GM15510 (cell line): ENCODE data around the gene CLBA1.

Source experiments
- POLR2A ChIP-seq: IDR thresholded peaks from 3 replicates; pipeline ENCODE4 v1.6.1; 2011; ENCODE audit warnings: borderline replicate concordance; ENCODE audit not compliant: insufficient read length; ENCODE audit errors: extremely low read depth

Gene CLBA1

DNA sequence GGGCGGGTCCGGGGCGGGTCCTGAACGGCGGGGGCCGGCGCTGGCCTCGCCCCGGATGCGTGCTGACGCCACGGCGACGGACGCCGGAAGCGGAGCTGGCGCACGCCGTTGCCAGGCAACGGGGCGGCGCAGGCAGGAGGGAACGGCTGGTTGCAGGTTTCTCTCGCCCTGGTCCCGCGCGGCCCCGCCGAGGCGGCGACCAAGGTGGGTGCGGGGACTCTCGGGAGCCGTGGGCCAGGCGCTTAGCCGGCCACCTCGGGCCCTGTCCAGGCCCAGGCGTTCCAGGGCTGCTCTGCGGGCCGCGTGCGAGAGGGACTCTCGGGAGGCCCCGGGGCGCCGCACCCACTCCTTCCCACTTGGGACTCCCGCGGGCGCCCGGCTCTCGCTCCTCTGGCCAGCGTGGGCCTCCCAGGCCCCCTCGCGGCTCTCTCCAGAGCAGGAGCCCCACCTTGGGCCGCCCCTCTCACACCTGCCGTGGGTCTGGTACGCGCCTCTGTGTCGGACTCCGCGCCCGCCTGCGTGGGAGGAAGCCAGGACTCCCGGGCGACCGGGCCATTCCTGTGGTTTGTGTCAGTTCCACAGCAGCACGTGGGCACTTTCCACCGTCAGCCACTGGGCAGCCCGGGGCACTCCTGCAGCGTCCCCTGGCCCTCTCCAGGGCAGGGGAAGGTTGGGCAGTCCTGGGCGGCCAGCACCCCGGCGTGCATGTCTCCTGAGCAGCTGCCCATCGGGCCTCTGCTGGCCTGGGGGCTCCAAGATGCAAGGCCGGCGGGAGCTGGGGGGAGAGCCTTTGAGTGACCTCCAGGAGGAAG lies at the start of gene CLBA1:
Gene CLBA1, plus strand, starts transcription at position 114 of the 812 bp plus-strand sequence. Its CDS starts 644 bp downstream, at position 758.
- TF ChIP-seq POLR2A = peak; percentile 16

DNA sequence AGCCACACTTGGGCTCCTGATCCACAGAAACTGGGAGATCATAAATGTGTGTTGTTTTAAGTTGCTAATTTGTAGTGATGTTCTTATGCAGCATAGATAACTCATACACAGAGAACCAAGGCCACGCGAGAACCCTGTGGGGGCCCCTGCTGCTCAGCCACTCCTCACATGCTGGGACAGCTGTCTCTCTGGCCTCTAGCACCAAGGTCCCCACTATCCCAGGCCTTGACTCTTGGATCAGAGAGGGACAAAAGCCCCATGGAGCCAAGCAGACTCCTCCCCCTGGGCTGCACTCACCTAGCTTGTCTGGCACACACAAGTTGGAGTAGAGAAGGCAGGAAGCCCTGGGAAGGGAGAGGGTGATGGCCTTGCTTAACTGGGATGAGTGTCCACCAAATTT lies 49.6 kb upstream of the CLBA1 start:
- TF ChIP-seq POLR2A = no peak

DNA sequence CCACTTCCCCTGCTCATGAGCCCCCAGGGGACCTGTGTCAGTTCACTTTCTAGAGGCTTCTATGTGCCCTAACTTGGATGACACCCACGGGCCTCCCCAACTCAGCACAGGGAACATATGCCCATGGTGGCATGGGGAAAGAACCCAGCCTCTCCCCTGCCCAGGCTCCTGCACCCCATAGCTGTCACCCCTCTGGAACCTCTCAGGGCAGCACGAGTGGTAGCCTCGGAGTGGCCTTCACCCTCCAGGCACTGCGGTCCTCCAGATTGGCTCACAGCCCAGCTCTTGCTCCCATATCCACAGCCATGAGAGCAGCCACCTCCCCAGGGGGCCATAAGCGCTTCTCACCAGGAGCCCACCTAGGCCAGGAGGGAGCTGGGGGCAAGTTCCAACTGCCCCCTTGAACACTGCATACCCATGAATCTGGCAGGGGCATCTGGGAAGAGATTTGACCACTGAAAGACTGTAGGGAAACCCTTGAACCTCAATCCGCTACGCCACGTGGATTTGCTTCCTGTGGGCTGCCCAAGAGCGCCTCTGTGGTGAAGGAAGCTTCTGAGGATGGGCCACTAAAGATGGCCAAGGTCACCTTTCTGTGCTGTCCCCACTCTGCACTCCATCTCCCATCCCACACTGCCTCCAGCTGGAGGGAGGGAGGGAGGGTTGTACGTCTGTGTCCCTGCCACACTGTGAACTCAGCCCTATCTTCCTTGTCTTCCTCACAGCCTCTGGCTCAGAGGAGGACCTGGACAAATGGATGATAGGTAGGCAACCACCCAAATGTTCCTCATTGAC lies 49.0 kb upstream of the CLBA1 start:
- no peak for TF ChIP-seq POLR2A

DNA sequence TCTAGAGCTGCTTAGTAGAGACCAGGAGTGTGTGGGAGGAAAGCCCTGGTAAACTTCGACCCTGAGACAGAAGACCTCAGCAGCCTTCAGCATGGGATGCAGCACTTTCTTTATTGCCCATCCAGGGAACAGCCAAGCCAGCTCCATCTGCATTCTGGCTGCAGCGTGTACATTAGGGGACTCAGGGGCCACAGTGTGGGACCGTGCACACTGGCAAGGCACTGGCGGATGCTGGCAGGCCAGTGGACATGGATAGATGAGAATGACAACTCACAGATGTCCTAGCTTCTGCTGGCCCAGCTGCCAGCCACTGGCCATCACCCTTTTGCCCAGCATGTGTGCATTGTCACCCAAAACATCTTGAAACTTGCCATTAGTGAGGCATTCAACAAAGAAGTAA lies 48.4 kb upstream of the CLBA1 start:
- TF ChIP-seq POLR2A = no peak

DNA sequence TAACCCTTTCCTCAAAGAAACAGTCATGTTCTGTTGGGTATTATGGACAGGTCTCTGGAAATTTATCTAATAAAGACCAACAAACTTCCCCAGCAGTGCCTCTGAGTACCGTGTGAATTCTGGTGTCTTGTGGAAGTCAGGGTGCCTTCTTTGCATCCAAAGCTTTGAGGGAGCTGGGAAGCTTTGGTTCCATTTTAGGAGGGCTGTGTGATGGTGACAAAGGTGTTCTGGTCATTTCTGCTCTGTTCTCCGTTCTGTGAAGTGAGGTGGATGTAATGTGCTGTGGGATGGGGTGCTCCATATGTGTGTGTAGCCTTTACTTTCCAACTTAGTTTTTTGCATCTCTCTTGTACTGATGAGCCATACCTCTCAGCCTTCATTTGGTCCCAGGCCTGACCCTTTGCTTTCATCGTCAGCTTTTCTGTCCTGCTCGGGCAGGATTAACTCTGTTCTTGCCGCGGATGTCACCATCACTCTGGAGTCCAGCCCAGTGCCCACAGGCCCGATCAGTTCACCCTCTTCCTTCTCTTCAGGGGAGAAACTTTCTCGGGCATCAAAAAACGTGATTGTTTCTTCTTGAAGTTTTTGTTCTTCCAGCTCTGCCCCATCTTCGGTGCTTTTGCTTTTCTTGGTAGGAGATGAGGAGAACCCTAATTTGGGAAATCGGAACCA lies 47.8 kb upstream of the CLBA1 start:
- TF ChIP-seq POLR2A = no peak

DNA sequence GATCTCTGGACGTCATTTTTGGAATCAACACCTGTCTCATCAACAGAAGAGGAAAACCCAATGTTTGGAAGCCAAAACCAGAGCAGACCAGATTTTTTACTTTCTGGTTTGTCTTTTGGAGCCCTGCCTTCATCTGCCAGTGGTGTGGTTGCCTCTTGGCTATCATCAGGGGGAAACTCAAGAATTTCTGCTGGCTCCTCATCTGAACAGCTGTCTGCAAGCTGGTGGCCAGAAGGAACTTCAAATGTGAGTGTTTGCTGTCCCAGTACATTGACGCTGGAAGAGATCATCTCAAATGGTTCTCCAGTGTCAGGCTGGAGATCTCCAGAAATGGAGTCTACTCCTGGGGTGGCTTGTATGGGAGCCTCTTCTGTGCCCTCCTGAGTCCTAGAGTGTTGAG lies 47.2 kb upstream of the CLBA1 start:
- TF ChIP-seq POLR2A = no peak

DNA sequence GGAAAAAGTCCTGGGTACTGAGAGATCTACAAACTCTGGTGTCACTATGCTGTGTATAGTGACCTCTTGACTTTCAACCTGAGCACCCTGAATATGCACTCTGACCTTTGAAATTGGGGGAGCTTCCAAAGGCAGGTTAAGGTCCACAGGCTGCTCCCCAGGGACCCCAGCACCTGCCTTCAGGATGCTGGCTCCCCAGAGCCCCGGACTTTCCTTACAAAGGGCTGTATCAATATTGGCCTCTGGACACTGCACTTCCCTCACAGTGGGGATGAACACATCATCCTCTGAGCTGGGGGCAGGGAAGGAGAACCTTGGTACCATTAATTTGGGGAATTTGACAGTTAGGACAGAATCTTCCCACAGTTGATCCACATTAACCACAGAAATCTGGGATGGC lies 46.6 kb upstream of the CLBA1 start:
- TF ChIP-seq POLR2A = no peak

DNA sequence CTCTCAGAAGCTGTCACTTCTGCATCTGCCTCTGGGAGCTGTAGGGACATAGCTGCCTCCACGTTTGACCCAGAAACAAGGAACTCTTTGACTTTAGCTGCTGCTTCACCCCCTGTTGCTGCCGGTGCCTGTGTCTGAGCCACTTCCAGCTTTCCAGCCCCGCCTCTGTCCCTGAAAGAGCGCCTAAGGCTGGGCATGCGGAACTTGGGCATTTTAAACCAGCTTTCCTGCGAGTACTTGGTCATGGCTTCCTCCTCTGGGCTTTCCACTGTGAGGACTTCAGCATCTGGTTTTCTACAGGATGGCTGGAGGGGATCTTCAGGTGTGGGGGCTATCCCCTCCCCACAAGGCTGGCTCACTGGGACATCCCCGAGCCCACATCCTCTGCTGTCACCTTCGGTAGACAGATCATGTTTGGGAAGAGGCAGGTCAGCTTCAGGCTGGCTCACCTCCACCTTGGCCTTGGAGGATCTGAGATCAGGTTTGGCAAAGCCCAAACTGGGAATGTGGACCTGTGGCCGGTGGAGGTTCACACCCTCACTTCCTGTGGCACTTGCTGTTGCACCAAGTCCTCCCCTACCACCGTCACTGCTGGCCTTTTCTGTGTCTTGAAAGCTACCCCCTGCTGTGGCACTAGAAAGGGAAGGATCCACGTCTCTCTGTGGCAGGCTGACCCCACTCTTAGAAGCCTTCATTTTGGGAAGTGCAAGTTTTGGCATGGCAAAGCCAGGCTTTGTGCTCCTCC lies 45.8 kb upstream of the CLBA1 start:
- TF ChIP-seq POLR2A = no peak

DNA sequence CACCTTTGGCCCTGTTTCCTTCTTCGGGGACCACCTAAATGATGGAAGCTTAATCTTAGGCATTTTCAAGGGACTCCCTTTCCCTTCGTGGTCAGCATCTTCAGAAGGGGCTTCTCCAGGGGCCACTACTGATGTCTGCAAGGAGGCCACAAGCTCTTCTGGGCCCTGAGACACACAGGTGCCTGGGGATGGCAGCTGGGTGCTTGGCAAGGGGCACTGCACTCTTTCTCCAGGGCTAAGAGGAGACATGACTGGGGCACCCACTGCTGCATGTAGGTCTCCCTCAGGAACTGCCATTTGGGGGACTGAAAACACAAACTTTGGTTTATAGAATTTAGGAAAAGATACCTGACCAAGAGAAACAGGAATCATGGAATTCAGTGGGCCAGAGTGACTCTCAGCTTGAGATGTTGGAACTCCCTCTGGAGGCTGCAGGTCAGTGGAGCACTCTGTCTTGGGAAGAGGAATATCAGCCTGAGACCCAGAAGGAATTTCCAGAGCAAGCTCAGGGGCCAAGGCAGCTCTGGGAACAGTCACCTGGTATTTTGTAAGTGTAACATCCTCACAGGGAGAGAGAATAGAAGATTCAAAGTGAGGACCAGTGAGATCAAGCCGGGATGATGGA lies 45.0 kb upstream of the CLBA1 start:
- TF ChIP-seq POLR2A = no peak

DNA sequence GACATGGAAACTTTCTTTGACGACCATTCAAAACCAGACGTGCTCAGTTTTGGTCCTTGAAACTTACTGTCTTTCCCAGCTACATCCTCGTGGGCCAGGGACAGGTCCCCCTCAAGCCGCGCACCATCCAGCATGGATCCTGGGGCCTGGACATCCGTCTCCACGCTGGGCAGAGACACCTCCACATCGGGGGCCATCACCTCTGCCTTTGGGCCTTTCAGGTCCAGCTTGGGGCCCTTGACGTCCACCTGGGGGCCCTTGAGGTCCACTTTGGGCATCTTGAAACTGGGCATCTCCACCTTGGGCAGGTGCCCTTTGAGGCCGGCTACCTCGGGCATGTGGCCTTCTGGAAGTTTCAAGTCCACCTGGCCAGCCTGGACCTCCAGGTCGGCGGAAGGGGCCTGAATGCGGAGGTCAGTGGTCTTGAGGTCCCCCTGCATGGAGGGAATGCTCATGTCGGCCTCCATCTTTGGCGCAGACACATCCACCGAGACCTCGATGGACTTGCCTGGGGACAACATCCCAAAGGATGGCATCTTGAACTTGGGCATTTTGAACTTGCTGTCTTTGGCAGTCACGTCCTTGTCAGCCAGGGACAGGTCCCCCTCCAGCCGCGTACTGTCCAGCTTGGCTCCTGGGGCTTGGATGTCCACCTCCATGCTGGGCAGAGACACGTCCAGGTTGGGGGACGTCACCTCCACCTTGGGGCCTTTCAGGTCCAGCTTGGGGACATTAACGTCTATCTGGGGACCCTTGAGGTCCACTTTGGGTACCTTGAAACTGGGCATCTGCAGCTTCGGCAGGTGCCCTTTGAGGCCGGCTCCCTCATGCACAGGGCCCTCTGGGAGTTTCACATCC lies 43.9 kb upstream of the CLBA1 start:
- TF ChIP-seq POLR2A = no peak

DNA sequence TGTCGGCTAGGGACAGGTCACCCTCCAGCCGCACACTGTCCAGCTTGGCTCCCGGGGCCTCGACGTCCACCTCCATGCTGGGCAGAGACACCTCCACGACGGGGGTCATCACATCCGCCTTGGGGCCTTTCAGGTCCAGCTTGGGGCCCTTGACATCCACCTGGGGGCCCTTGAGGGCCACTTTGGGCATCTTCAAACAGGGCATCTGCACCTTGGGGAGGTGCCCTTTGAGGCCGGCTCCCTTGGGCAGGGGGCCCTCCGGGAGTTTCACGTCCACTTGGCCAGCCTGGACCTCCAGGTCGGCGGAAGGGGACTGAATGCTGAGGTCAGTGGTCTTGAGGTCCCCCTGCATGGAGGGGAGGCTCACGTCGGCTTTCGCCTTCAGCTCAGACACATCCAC lies 43.0 kb upstream of the CLBA1 start:
- TF ChIP-seq POLR2A = no peak

DNA sequence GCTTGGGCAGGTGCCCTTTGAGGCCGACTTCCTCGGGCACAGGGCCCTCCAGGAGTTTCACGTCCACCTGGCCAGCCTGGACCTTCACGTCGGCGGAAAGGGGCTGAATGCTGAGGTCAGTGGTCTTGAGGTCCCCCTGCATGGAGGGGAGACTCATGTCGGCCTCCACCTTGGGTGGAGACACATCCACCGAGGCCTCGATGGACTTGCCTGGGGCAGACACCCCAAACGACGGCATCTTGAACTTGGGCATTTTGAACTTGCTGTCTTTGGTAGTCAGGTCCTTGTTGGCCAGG lies 36.9 kb upstream of the CLBA1 start:
- TF ChIP-seq POLR2A = no peak

DNA sequence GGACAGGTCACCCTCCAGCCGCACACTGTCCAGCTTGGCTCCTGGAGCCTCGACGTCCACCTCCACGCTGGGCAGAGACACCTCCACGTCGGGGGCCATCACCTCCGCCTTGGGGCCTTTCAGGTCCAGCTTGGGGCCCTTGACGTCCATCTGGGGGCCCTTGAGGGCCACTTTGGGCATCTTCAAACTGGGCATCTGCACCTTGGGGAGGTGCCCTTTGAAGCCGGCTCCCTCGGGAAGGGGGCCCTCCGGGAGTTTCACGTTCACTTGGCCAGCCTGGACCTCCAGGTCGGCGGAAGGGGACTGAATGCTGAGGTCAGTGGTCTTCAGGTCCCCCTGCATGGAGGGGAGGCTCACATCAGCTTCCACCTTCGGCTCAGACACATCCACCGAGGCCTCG lies 35.6 kb upstream of the CLBA1 start:
- no peak for TF ChIP-seq POLR2A
